ENCODE results near the gene ETS1.

Gene ETS1

DNA sequence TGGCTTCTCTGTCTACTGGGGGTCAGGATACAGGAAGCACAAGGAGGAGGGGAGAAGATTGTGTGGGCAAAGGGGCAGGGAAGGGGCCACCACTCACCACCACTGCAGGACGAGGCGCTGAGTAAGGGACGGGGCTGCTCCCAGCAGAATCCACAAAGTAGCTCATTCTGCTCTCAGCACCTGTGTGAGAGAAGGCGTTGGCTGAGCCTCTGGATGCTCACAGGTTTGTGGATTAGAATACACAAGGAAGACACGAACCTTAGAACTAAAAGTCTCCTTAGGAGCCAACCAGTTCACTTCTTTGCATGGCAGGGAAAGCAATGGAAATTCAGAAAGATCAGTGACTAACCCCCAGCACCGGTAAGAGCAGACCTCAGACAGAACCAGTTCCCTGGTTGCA, 14.4 kb downstream of the ETS1 start:
- TF ChIP-seq CTCF (IDR thresholded peaks at IDR 0.05; ENCODE audit: low read length, missing control alignments), result no peak
- no peak overlapping the region for H3K4me3 ChIP-seq (replicated peaks; ENCODE audit: low read depth, low read length)
- DNase-seq (ENCODE audit: low read depth), result no peak

DNA sequence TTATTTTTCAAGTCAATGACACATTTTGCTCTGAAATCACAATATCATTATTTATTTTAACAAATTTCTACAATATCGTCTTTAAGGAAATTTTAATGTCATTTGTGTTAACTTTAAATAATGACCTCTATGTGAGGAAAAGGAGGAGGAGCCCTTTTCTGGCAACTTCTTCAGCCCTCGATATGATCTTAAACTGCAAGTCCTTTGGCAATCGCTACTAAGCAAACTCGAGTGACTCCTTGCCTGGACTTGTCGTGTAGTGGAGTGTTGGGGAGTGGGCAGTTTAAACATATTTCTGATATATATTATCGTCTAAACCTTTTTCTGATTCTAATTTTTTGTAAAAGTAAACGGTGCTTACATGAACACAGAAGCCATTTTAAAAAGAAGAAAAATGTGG, 16.7 kb downstream of the ETS1 start:
- no peak for TF ChIP-seq CTCF (IDR thresholded peaks at IDR 0.05; ENCODE audit: low read length, missing control alignments)
- no peak overlapping the region for H3K4me3 ChIP-seq (replicated peaks; ENCODE audit: low read depth, low read length)
- DNase-seq (ENCODE audit: low read depth), result no peak

GRCh38 chr11:128569291-128569690, 18.1 kb downstream of the ETS1 start:
- TF ChIP-seq CTCF (IDR thresholded peaks at IDR 0.05; ENCODE audit: low read length, missing control alignments), result no peak
- no peak for DNase-seq (ENCODE audit: low read depth)
- no peak overlapping the region for H3K4me3 ChIP-seq (replicated peaks; ENCODE audit: low read depth, low read length)

DNA sequence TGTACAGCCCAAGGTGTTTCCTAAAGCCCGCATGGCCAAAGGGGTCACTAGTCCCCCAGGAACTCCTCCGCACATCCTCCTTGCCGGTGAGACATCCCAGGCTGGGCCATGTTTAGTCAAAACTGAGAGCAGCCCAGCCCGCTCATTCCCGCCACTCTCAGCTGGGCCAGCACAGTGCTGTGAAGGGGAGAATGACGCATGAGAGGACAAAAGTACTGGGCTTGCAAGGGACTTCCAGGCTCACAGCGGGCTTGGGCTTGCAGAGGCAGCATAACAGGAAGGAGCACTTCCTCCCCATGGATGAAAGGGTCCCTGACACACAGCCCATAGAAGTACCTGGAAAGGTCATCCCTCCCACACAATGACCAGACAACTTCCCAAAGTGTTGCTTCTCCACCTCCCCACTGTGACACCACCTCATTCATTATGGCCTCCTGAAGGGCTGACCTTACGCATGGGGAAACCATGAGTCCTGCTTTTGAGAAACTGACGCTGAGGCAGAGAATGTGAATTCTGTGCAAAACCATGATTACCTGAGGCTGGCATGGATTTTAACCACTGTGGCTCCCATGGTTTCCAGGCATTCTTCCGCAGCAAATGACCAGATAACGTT, 19.1 kb downstream of the ETS1 start:
- H3K4me3 ChIP-seq (replicated peaks; ENCODE audit: low read depth, low read length), result no peak overlapping the region
- no peak for TF ChIP-seq CTCF (IDR thresholded peaks at IDR 0.05; ENCODE audit: low read length, missing control alignments)
- no peak for DNase-seq (ENCODE audit: low read depth)

DNA sequence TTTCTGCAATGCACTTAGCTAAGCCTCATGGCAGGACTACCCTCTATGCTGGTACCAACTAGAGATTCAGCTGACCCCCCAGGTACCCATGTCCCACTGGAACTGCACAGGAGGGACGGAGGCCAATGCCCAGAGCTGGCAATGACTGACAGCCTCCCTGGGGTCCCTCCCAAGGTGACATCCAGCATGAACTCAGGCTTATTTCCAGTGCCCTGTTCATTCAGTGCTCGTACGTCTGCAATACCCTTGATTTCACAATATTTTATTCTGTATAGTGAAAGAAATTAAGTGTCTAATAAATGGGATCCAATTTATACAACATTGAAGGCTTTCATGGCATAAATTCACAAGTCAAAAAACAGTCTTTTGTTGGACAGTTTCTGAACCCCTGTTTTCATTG, 20.2 kb downstream of the ETS1 start:
- TF ChIP-seq CTCF (IDR thresholded peaks at IDR 0.05; ENCODE audit: low read length, missing control alignments), result no peak
- no peak for DNase-seq (ENCODE audit: low read depth)
- H3K4me3 ChIP-seq (replicated peaks; ENCODE audit: low read depth, low read length), result no peak overlapping the region

DNA sequence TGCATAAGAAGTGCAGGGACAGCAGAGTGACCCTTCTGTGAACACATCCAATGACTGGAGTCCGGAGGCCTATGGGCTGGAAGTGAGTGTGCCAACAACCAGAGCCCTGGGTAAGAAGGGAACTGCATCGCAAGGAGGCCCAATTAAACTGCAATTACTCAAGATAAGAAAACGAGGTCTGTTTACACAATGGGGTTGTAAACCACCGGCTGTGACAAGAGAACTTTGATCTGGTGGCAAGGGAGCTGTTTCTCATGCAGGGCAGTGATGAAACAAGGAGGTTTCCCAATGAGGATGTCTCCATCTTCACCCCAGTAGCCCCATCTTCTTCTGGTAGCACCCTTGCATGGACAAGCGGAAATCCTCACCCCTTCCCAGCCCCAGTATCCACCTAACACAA, 21.5 kb downstream of the ETS1 start:
- no peak for DNase-seq (ENCODE audit: low read depth)
- no peak overlapping the region for H3K4me3 ChIP-seq (replicated peaks; ENCODE audit: low read depth, low read length)
- no peak for TF ChIP-seq CTCF (IDR thresholded peaks at IDR 0.05; ENCODE audit: low read length, missing control alignments)

GRCh38 chr11:128564642-128565245, 22.6 kb downstream of the ETS1 start:
- H3K4me3 ChIP-seq (replicated peaks; ENCODE audit: low read depth, low read length), result no peak overlapping the region
- TF ChIP-seq CTCF (IDR thresholded peaks at IDR 0.05; ENCODE audit: low read length, missing control alignments), result no peak
- DNase-seq (ENCODE audit: low read depth), result no peak

Measured in fibroblast of pulmonary artery (primary cell).